Measurements from ENCODE around the gene GSTM2.

The GSTM2 gene

GRCh38 chr1:109667452-109668122 is at the start of gene GSTM2:
TSS of gene GSTM2 (plus strand) at chr1:109668057. CDS start at chr1:109668116, 59 bp downstream.
- DNase-seq: peak; percentile 63

GRCh38 chr1:109618661-109619575 is 48.9 kb upstream of the GSTM2 start:
- no peak for DNase-seq

- DNase-seq: peak; percentile 64
Measured at GRCh38 chr1:109619576-109620400, 48.1 kb upstream of the GSTM2 start, which contains the start of the genes AMPD2 and GNAT2. TSS of gene AMPD2 (plus strand) at chr1:109619837. CDS start at chr1:109621176, 1,339 bp downstream. TSS of gene GNAT2 (minus strand) at chr1:109619616. CDS start at chr1:109612870, 6,746 bp downstream.

- no peak for DNase-seq
Measured at GRCh38 chr1:109620401-109620791, 47.5 kb upstream of the GSTM2 start.

DNA sequence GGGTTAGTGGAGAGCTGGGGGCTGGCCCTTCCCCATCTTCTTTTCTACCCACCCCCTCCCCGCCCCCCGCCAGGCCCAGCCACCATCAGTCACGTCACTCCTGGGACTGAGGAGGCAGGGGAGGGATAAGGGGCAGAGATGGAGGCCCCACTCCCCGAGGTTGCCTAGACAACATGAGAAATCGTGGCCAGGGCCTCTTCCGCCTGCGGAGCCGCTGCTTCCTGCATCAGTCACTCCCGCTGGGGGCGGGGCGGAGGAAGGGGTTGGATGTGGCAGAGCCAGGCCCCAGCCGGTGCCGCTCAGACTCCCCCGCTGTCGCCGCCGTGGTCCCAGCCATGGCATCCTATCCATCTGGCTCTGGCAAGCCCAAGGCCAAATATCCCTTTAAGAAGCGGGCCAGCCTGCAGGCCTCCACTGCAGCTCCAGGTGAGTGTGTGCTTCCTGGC is 47.0 kb upstream of the GSTM2 start:
- peak; percentile 96 for DNase-seq

DNA sequence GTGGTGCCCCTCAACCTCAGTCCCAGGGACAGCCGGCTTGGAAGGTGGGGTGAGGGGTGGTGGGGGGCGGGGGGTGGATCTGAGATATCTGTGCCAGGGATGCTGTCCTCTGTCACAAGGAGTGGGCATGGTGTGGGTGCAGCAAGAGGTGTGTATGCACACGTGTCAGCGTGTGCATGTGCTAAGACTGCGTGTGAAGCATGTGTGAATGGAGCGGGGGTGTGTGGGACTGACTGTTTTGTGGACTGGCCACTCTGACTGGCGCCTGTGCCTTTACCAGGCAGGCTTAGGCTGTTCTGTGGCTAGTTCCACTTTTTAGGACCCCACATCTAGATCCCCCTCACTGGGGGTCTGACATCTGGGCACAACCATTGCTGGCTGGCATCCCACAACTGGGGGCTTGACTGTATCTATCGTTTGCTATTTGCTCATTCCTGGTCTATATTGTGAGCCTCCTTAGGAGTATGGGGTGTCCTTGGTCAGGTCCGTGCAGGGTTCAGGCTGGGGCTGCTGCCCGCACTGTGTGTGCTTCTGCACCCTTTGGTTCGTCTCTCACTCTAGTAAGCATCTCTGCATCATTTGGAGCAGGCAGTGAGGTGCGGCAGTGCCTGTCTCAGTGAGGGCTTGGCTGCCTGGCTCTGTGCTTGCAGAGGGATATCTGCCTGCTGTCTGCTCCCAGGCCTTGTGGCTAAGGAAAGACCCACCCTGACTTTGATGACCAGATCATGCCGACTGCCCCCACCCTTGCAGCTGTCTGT is 46.3 kb upstream of the GSTM2 start:
- DNase-seq: no peak

DNA sequence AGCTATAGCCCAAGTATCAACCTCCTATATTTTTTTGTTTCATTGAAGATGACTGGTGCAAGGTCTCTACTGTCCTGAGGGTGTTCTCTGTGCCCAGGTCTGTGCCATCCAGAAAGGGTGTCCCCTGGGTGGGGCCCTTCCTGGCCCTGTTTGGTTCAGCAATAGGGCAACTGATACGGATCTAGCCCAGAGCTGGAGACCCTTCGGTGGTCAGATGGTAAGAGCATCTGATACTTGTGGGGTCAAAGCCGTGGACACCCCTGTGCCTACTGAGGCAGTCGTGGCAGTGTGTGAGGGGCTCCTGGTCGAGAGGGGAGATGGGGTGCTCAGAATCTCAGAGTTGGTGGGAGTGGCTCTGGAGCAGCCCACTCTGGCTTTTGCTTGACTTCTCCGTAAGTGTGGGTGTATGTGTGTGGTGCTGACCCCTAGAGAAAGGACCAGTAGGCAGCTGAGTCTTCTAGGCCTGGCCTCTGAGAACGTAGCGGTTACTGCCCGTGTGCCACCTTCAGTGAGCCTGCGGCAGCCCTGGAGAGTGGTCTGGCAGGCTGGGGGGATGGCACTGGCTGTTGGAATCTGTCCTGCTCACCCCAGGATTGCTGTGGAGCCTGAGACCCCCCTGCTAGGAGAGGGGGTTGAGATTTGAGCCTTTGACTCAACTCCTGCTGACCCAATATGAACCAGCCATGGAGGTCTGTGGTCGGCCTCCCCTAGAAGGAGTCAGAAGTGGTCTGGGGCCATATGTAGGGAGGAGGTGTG is 45.5 kb upstream of the GSTM2 start:
- DNase-seq: no peak

DNA sequence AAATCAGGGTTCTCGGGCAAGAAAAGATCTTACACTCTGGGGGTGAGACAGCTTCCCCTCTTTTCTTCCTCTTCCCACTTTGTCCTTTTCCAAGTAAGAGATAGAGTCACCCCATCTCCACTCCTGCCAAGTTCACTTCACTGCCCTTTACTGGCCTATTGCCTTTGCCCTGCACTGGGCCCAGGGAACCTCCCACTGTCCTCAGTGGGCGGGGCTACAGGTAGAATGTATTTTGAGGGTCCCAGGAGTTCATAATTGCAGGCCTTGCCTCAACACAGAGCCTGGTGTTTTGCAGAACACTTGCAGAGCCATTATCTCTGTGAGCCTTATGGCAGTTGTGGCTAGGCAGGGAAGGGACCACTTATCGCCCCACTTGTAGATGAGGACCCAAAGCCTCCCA is 45.0 kb upstream of the GSTM2 start:
- no peak for DNase-seq

DNA sequence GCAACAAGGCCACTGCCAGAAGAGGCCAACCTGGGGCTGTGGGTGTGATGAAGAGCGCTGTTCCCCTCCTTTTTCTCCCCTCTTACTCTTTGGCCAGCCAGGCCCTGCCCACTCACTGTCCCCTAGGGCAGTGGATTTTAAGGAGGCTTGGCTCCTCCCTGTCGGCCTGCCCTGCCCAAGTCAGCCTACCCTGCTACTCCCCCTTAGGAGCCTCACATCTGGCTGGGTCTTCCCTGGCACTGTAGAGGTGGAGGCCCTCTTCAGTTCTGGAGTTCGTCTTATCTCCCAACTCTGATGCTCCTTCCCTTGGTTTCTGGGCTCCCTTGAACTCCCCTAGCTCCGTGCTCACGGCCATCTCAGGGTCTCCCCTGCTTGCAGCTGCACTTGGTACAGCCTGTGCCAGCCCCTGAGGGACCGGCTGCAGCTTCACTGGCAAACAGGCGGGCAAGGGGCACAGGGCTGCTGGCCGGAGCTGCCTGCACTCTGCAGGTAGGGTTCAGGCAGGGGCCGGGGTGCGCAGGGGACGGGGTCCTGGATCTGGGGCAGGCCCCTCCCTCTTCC is 44.2 kb upstream of the GSTM2 start:
- no peak for DNase-seq

GRCh38 chr1:109624201-109625010 is 43.5 kb upstream of the GSTM2 start:
- no peak for DNase-seq

DNA sequence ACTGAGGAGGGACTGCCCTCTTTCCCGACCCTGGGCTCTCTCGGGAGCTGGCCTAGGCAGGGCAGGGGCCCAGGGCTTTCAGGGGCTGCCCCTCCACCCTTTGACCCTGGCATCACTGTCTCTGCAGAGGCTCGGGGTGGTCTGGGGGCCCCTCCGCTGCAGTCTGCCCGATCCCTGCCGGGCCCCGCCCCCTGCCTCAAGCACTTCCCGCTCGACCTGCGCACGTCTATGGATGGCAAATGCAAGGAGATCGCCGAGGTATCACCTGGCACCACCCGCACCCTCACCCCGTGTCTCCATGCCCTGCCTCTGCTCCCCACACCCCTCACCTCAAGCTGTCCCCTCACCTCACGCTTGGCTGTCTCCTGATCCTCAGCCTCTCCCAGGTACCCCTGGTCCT is 42.7 kb upstream of the GSTM2 start:
- DNase-seq: no peak

GRCh38 chr1:109625601-109626560 is 42.0 kb upstream of the GSTM2 start:
- DNase-seq: no peak

DNA sequence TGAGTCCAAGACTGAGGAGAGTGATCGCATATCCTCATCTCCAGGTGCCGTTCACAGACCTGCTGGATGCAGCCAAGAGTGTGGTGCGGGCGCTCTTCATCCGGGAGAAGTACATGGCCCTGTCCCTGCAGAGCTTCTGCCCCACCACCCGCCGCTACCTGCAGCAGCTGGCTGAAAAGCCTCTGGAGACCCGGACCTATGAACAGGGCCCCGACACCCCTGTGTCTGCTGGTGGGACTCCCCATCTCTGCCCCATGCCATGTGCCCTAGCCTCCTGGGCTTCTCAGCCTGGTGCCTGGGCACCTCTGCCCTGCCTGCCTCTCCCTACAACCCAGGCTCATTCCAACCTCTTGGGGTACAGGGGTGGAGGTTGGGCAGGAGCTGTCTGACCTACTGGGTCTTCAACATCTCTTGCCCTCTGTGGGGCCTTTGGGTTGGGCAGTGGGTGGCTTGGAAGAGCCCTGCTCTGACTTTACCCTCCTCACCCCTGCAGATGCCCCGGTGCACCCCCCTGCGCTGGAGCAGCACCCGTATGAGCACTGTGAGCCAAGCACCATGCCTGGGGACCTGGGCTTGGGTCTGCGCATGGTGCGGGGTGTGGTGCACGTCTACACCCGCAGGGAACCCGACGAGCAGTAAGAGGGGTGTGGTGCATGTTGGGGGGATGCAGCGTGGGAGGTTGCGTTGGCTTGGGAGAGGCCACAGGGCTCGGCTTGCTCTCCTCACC is 41.0 kb upstream of the GSTM2 start:
- no peak for DNase-seq

DNA sequence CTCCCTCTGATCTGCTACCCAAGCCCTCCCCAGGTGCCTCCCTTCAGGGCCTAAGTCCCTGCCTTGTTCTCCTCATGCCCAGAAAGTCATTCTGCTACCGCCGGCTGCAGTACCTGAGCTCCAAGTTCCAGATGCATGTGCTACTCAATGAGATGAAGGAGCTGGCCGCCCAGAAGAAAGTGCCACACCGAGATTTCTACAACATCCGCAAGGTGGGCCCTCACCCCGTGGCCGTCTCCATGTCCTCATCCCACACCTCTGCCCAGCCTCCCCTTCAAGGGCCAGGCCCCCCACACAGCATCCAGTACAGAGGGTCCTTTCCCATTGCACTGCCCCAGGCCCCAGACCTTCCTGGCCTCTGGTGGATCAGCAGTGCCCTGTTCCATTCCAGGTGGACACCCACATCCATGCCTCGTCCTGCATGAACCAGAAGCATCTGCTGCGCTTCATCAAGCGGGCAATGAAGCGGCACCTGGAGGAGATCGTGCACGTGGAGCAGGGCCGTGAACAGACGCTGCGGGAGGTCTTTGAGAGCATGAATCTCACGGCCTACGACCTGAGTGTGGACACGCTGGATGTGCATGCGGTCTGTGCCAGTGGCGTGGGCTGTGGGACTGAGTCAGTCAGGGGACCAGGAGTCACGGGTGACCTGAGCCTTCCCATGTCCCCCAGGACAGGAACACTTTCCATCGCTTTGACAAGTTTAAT is 40.0 kb upstream of the GSTM2 start:
- DNase-seq: no peak

DNA sequence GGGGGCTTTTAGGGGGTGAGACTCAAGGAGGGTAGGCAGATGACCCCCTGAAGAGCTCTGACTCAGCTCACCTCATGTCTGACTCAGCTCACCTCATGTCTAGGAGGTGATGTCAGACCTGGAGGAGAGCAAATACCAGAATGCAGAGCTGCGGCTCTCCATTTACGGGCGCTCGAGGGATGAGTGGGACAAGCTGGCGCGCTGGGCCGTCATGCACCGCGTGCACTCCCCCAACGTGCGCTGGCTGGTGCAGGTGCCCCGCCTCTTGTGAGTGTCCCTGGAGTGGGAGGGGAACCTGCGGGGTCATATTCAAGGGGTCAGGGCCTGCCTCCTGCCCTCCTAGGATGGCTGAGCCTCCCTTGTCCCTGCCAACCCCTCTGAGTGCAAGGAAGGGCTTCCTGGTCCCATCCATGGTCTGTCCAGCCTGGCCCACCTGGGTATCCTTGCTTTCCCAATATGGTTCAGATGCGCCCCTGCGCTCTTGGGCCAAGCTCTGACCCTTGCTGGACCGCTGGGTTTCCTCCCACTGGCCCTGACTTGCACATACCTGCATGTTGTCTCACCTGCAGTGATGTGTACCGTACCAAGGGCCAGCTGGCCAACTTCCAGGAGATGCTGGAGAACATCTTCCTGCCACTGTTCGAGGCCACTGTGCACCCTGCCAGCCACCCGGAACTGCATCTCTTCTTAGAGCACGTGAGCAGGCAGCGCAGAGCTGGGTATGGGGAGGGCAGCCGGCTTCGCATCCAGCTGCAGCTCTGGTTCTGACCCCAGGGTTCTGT is 39.1 kb upstream of the GSTM2 start:
- no peak for DNase-seq

DNA sequence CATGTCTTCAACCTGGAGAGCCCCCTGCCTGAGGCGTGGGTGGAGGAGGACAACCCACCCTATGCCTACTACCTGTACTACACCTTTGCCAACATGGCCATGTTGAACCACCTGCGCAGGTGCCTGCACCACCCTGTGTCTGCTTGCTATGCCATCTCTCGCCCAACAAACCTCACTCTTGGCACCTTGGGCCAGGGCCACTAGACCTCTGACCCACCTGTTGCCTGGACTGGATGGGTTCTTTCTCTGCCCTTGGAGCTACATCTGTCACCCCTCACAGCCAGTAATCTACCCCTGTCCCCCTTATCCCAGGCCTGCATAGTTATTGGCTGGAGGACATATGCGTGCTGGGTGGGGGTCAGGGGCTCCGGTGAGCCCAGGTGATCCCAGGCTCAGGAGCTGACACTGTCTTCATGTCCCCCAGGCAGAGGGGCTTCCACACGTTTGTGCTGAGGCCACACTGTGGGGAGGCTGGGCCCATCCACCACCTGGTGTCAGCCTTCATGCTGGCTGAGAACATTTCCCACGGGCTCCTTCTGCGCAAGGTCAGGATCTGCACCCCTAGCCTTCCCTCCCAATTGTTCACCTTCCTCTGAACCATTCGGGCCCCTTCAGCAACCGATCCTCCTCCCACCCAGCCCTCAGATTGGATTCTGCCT is 38.4 kb upstream of the GSTM2 start:
- DNase-seq: no peak
